DMS53 (cell line): ENCODE data around the gene MON2.
"Not testable (repeated sequence)": the region's sequence is repeated elsewhere in the genome, so short reads cannot be mapped to it uniquely, and the experiment has no call there.

Source experiments
- DNase-seq: peaks from one replicate; lab custom pipeline; 2025; lab: John Stamatoyannopoulos, UW

The MON2 gene

GRCh38 chr12:62559366-62559765, 92.7 kb downstream of the MON2 start:
- not testable (repeated sequence) for DNase-seq

GRCh38 chr12:62562846-62563245, 96.2 kb downstream of the MON2 start:
- DNase-seq, result no peak

GRCh38 chr12:62575036-62575435, 108.4 kb downstream of the MON2 start:
- no peak for DNase-seq

- DNase-seq, result no peak
Observed at GRCh38 chr12:62576503-62576902, 109.9 kb downstream of the MON2 start.

- no peak for DNase-seq
Observed at GRCh38 chr12:62578726-62579125, 112.1 kb downstream of the MON2 start.

- peak; percentile 74 for DNase-seq
Observed at GRCh38 chr12:62581288-62582064, 114.8 kb downstream of the MON2 start.

GRCh38 chr12:62582065-62582366, 115.4 kb downstream of the MON2 start:
- no peak for DNase-seq

- no peak for DNase-seq
Observed at GRCh38 chr12:62584619-62585018, 118.0 kb downstream of the MON2 start.

- no peak for DNase-seq
Observed at GRCh38 chr12:62586850-62587249, 120.2 kb downstream of the MON2 start.

- DNase-seq, result peak; percentile 36
Observed at GRCh38 chr12:62588916-62589315, 122.3 kb downstream of the MON2 start.

GRCh38 chr12:62597253-62597652, 130.6 kb downstream of the MON2 start:
- DNase-seq, result no peak

GRCh38 chr12:62598846-62599245, 132.2 kb downstream of the MON2 start:
- no peak for DNase-seq

- DNase-seq, result peak; percentile 36
Observed at GRCh38 chr12:62599854-62600437, 133.3 kb downstream of the MON2 start.

GRCh38 chr12:62601765-62602164, 135.1 kb downstream of the MON2 start:
- peak; percentile 29 for DNase-seq

GRCh38 chr12:62602255-62603060, 135.8 kb downstream of the MON2 start:
- peak; percentile 96 for DNase-seq

GRCh38 chr12:62603061-62603810, 136.6 kb downstream of the MON2 start:
- peak; percentile 97 for DNase-seq

GRCh38 chr12:62603811-62604098, 137.1 kb downstream of the MON2 start:
- DNase-seq, result no peak

- no peak for DNase-seq
Observed at GRCh38 chr12:62604373-62604772, 137.7 kb downstream of the MON2 start.

GRCh38 chr12:62604871-62605270, 138.2 kb downstream of the MON2 start:
- DNase-seq, result no peak

GRCh38 chr12:62605981-62606380, 139.4 kb downstream of the MON2 start:
- no peak for DNase-seq

- DNase-seq, result no peak
Observed at GRCh38 chr12:62606654-62607053, 140.0 kb downstream of the MON2 start.

- DNase-seq, result no peak
Observed at GRCh38 chr12:62613081-62613480, 146.5 kb downstream of the MON2 start.

GRCh38 chr12:62618319-62618718, 151.7 kb downstream of the MON2 start:
- no peak for DNase-seq
